Measurements from ENCODE around the gene ST8SIA4.

The ST8SIA4 gene

DNA sequence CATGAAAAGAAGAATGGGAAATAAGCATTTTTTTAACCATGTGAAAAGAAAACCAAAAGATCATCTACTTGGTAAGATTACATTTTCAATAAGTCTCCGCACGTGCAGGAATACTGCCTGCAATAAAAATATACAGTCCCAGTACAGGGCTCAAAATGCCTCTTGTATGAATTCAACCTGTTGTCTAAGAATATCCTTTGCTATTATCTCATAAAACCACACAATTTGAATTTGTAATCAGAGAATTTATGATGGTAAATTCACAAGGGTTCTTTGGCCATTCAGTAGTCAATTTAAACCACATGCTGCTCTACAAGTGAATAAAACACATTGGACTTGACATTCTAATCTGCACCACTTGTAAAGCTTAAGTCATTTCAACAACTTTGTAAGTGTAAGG is 46.6 kb downstream of the ST8SIA4 start:
- no peaks in the 10 kb centered on the region for H3K27me3 ChIP-seq (ENCODE audit: control insufficient read depth, low read length)
- H3K4me2 ChIP-seq (ENCODE audit: low read length), result peak overlapping the region; percentile 88
- peaks cover 38% of the 10 kb centered on the region for H3F3A ChIP-seq (ENCODE audit: control insufficient read depth, insufficient read depth)
- H3K4me3 ChIP-seq (ENCODE audit: low read length), result peak overlapping the region; percentile 66
- no peaks in the 10 kb centered on the region for H3K9me3 ChIP-seq (ENCODE audit: control insufficient read depth, insufficient read depth, low read length)
- H3K4me1 ChIP-seq (ENCODE audit: control insufficient read depth, low read length), result peaks cover 91% of the 10 kb centered on the region
- H3K36me3 ChIP-seq (ENCODE audit: control insufficient read depth, low read length), result peaks cover 18% of the 10 kb centered on the region
- H3K27ac ChIP-seq (ENCODE audit: low read depth, low read length), result peak overlapping the region; percentile 95
- peaks cover 10% of the 10 kb centered on the region; the same call in 1 of the 2 replicates for H3K79me2 ChIP-seq (ENCODE audit: control insufficient read depth, low read length)
- TF ChIP-seq, protein P1, sequence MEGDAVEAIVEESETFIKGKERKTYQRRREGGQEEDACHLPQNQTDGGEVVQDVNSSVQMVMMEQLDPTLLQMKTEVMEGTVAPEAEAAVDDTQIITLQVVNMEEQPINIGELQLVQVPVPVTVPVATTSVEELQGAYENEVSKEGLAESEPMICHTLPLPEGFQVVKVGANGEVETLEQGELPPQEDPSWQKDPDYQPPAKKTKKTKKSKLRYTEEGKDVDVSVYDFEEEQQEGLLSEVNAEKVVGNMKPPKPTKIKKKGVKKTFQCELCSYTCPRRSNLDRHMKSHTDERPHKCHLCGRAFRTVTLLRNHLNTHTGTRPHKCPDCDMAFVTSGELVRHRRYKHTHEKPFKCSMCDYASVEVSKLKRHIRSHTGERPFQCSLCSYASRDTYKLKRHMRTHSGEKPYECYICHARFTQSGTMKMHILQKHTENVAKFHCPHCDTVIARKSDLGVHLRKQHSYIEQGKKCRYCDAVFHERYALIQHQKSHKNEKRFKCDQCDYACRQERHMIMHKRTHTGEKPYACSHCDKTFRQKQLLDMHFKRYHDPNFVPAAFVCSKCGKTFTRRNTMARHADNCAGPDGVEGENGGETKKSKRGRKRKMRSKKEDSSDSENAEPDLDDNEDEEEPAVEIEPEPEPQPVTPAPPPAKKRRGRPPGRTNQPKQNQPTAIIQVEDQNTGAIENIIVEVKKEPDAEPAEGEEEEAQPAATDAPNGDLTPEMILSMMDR (IDR thresholded peaks at IDR 0.05; ENCODE audit: low read depth, low read length, poor library complexity, severe bottlenecking), result no peak
- TF ChIP-seq EZH2phosphoT487 (IDR thresholded peaks at IDR 0.05; ENCODE audit: borderline replicate concordance, low read length), result no peak
- no peaks in the 10 kb centered on the region for H4K20me1 ChIP-seq (ENCODE audit: control insufficient read depth, insufficient read depth, low read depth, low read length)
- H3K9me2 ChIP-seq (replicated peaks; ENCODE audit: control insufficient read depth, low read length), result no peaks in the 10 kb centered on the region

GRCh38 chr5:100855937-100856430 is 47.1 kb downstream of the ST8SIA4 start:
- peak overlapping the region; percentile 66 for H3K4me3 ChIP-seq (ENCODE audit: low read length)
- no peaks in the 10 kb centered on the region for H3K27me3 ChIP-seq (ENCODE audit: control insufficient read depth, low read length)
- peaks cover 10% of the 10 kb centered on the region; the same call in 1 of the 2 replicates for H3K79me2 ChIP-seq (ENCODE audit: control insufficient read depth, low read length)
- TF ChIP-seq, protein P1 (IDR thresholded peaks at IDR 0.05; ENCODE audit: low read depth, low read length, poor library complexity, severe bottlenecking), result no peak
- no peak for TF ChIP-seq EZH2phosphoT487 (IDR thresholded peaks at IDR 0.05; ENCODE audit: borderline replicate concordance, low read length)
- H3K9me2 ChIP-seq (replicated peaks; ENCODE audit: control insufficient read depth, low read length), result no peaks in the 10 kb centered on the region
- no peaks in the 10 kb centered on the region for H4K20me1 ChIP-seq (ENCODE audit: control insufficient read depth, insufficient read depth, low read depth, low read length)
- H3K9me3 ChIP-seq (ENCODE audit: control insufficient read depth, insufficient read depth, low read length), result no peaks in the 10 kb centered on the region
- H3K4me2 ChIP-seq (ENCODE audit: low read length), result peak overlapping the region; percentile 88
- H3K36me3 ChIP-seq (ENCODE audit: control insufficient read depth, low read length), result peaks cover 18% of the 10 kb centered on the region
- H3F3A ChIP-seq (ENCODE audit: control insufficient read depth, insufficient read depth), result peaks cover 38% of the 10 kb centered on the region
- peaks cover 91% of the 10 kb centered on the region for H3K4me1 ChIP-seq (ENCODE audit: control insufficient read depth, low read length)
- peak overlapping the region; percentile 95 for H3K27ac ChIP-seq (ENCODE audit: low read depth, low read length)

- Histone ChIP-seq H3K27ac (ENCODE audit: low read depth, low read length) (peak overlapping the region; percentile 95), H4K20me1 (ENCODE audit: control insufficient read depth, insufficient read depth, low read depth, low read length) (no peaks in the 10 kb centered on the region), H3K27me3 (ENCODE audit: control insufficient read depth, low read length) (no peaks in the 10 kb centered on the region), H3K36me3 (ENCODE audit: control insufficient read depth, low read length) (peaks cover 18% of the 10 kb centered on the region), H3K9me2 (replicated peaks; ENCODE audit: control insufficient read depth, low read length) (no peaks in the 10 kb centered on the region), H3K4me3 (ENCODE audit: low read length) (peak overlapping the region; percentile 66), H3K79me2 (ENCODE audit: control insufficient read depth, low read length) (peaks cover 10% of the 10 kb centered on the region; the same call in 1 of the 2 replicates), H3K4me1 (ENCODE audit: control insufficient read depth, low read length) (peaks cover 86% of the 10 kb centered on the region), H3K9me3 (ENCODE audit: control insufficient read depth, insufficient read depth, low read length) (no peaks in the 10 kb centered on the region), H3K4me2 (ENCODE audit: low read length) (peak overlapping the region; percentile 88), H3F3A (ENCODE audit: control insufficient read depth, insufficient read depth) (peaks cover 38% of the 10 kb centered on the region)
- TF ChIP-seq EZH2phosphoT487 (IDR thresholded peaks at IDR 0.05; ENCODE audit: borderline replicate concordance, low read length), result no peak
- TF ChIP-seq, protein P1 (IDR thresholded peaks at IDR 0.05; ENCODE audit: low read depth, low read length, poor library complexity, severe bottlenecking), result no peak
Measured at GRCh38 chr5:100855295-100855694, 47.8 kb downstream of the ST8SIA4 start.

All from DOHH2 (cell line).